Neural progenitor cell (in vitro differentiated cells): Measurements from ENCODE around the gene KATNIP. TPM values are rescaled to one million over a fixed set of nuclear protein-coding genes. Genes with fewer than 3 reads are reported as not detected.

Experiments used
- DNase-seq: peaks from one replicate; pipeline ENCODE4 v3.0.0-alpha.2; 2016; ENCODE audit warnings: low spot score
- H2AFZ ChIP-seq: fragments of 200-600 bp; sonication (generic); replicated peaks from 2 replicates; pipeline ENCODE4 v1.6.1; 2016; ENCODE audit warnings: antibody characterized with exemption
- H3F3A ChIP-seq: fragments of 200-600 bp; sonication (generic); 2 replicates; pipeline ENCODE4 v1.6.1; 2016; ENCODE audit warnings: antibody characterized with exemption, low read depth
- H3K27ac ChIP-seq: fragments of 200-600 bp; sonication (generic); 2 replicates; pipeline ENCODE4 v1.5.1; 2016; ENCODE audit warnings: mild to moderate bottlenecking
- H3K27me3 ChIP-seq: fragments of 200-600 bp; sonication (generic); 2 replicates; pipeline ENCODE4 v1.6.1; 2016; ENCODE audit warnings: mild to moderate bottlenecking, moderate library complexity
- H3K36me3 ChIP-seq: fragments of 200-600 bp; sonication (generic); 2 replicates; pipeline ENCODE4 v1.5.1; 2016
- H3K4me1 ChIP-seq: fragments of 200-600 bp; sonication (generic); 2 replicates; pipeline ENCODE4 v1.6.1; 2016; ENCODE audit warnings: mixed run types
- H3K4me2 ChIP-seq: fragments of 200-600 bp; sonication (generic); 2 replicates; pipeline ENCODE4 v1.6.1; 2016
- H3K4me3 ChIP-seq: fragments of 200-600 bp; sonication (generic); 2 replicates; pipeline ENCODE4 v1.5.1; 2016
- H3K79me2 ChIP-seq: fragments of 200-600 bp; sonication (generic); 2 replicates; pipeline ENCODE4 v1.6.1; 2016; ENCODE audit warnings: low read depth
- H3K9ac ChIP-seq: fragments of 200-600 bp; sonication (generic); 2 replicates; pipeline ENCODE4 v1.6.1; 2016
- H3K9me3 ChIP-seq: fragments of 200-600 bp; sonication (generic); 2 replicates; pipeline ENCODE4 v1.5.1; 2016; ENCODE audit warnings: low read depth
- H4K20me1 ChIP-seq: fragments of 200-600 bp; sonication (generic); 2 replicates; pipeline ENCODE4 v1.6.1; 2016; ENCODE audit warnings: low read depth
- H3K27ac Mint-ChIP-seq: 3 replicates; pipeline ENCODE4 v1.8.0; 2021; ENCODE audit warnings: mixed read lengths
- H3K27me3 Mint-ChIP-seq: 2 replicates; pipeline ENCODE4 v1.8.0; 2022; ENCODE audit warnings: low read depth, mild to moderate bottlenecking, inconsistent platforms, moderate library complexity, mixed read lengths; ENCODE audit not compliant: insufficient read depth
- H3K36me3 Mint-ChIP-seq: 3 replicates; pipeline ENCODE4 v1.8.0; 2021; ENCODE audit warnings: mixed read lengths
- H3K4me1 Mint-ChIP-seq: 3 replicates; pipeline ENCODE4 v1.8.0; 2021; ENCODE audit warnings: mixed read lengths
- H3K4me3 Mint-ChIP-seq: 3 replicates; pipeline ENCODE4 v1.8.0; 2021; ENCODE audit warnings: mild to moderate bottlenecking, moderate library complexity, mixed read lengths
- H3K9me3 Mint-ChIP-seq: 3 replicates; pipeline ENCODE4 v1.8.0; 2020; ENCODE audit warnings: mixed read lengths
- EZH2 ChIP-seq: fragments of 200-600 bp; sonication (generic); IDR thresholded peaks from 2 replicates; pipeline ENCODE4 v1.6.1; 2017; ENCODE audit warnings: antibody characterized with exemption, mild to moderate bottlenecking, moderate library complexity
- EZH2phosphoT487 ChIP-seq: fragments of 200-600 bp; sonication (generic); IDR thresholded peaks from 2 replicates; pipeline ENCODE4 v1.6.1; 2017; ENCODE audit warnings: antibody characterized with exemption
- total RNA-seq: library from RNA; depleted of rRNA; stranded (reverse); fragments of >200 nt; gene quantifications from 2 replicates; pipeline ENCODE4 v1.2.3, GENCODE V29; 2015; ENCODE audit warnings: low replicate concordance
- TF ChIP-seq, protein P1 (sequence below): fragments of 200-600 bp; sonication (generic); IDR thresholded peaks from 2 replicates; pipeline ENCODE4 v1.5.1; 2017; ENCODE audit warnings: antibody characterized with exemption, mild to moderate bottlenecking

The KATNIP gene
- total RNA-seq, 1 donor from 2014 or later, result 10.0 TPM

DNA sequence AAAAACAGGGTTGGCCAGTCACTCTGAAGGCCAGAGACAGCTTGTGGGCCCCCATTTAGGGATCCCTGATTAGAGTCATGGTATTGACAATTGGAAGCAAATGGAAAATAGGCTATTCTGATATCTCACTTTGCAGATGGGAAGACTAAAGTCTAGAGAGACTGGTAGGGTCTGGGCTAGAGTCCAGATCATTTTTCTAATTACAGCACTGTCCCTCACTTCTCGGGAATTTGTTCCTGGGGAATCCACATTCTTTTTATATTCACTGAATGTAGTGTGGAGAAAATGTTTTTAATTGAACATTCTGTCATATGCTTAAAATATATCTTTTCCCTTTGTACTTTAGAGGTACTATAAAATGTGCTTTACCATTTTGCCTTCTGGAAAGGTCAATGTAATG is 1.1 kb downstream of the KATNIP start:
- no peak overlapping the region for H3K27ac ChIP-seq
- DNase-seq, result no peak
- H2AFZ ChIP-seq, result no peak overlapping the region
- H3K79me2 ChIP-seq, result peaks cover 73% of the 10 kb centered on the region
- Mint-ChIP-seq H3K4me1 (peaks cover 31% of the 10 kb centered on the region), H3K4me3 (peak overlapping the region; percentile 98), H3K27ac (no peak overlapping the region), H3K27me3 (no peaks in the 10 kb centered on the region), H3K9me3 (no peaks in the 10 kb centered on the region), H3K36me3 (peaks cover 9% of the 10 kb centered on the region)
- H3K4me3 ChIP-seq, result peak overlapping the region; percentile 84
- H3K9me3 ChIP-seq, result no peaks in the 10 kb centered on the region
- H3K36me3 ChIP-seq, result no peaks in the 10 kb centered on the region
- no peaks in the 10 kb centered on the region for H3K27me3 ChIP-seq
- peak overlapping the region; percentile 79 for H3K4me2 ChIP-seq
- peaks cover 10% of the 10 kb centered on the region for H3K4me1 ChIP-seq
- no peaks in the 10 kb centered on the region for H3F3A ChIP-seq
- TF ChIP-seq, protein P1, sequence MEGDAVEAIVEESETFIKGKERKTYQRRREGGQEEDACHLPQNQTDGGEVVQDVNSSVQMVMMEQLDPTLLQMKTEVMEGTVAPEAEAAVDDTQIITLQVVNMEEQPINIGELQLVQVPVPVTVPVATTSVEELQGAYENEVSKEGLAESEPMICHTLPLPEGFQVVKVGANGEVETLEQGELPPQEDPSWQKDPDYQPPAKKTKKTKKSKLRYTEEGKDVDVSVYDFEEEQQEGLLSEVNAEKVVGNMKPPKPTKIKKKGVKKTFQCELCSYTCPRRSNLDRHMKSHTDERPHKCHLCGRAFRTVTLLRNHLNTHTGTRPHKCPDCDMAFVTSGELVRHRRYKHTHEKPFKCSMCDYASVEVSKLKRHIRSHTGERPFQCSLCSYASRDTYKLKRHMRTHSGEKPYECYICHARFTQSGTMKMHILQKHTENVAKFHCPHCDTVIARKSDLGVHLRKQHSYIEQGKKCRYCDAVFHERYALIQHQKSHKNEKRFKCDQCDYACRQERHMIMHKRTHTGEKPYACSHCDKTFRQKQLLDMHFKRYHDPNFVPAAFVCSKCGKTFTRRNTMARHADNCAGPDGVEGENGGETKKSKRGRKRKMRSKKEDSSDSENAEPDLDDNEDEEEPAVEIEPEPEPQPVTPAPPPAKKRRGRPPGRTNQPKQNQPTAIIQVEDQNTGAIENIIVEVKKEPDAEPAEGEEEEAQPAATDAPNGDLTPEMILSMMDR, result no peak
- TF ChIP-seq EZH2 (no peak), EZH2phosphoT487 (no peak)
- peak overlapping the region; percentile 67 for H3K9ac ChIP-seq
- H4K20me1 ChIP-seq, result peaks cover 28% of the 10 kb centered on the region

- TF ChIP-seq, protein P1, result no peak
- TF ChIP-seq EZH2 (no peak), EZH2phosphoT487 (no peak)
- Histone ChIP-seq H3K4me2 (no peak overlapping the region), H3K36me3 (no peaks in the 10 kb centered on the region), H3K27ac (no peak overlapping the region), H3K27me3 (no peaks in the 10 kb centered on the region), H3K9ac (no peak overlapping the region), H3K4me1 (no peaks in the 10 kb centered on the region), H4K20me1 (no peaks in the 10 kb centered on the region), H3K79me2 (peaks cover 34% of the 10 kb centered on the region), H3K4me3 (no peak overlapping the region), H3K9me3 (no peaks in the 10 kb centered on the region), H2AFZ (no peak overlapping the region), H3F3A (no peaks in the 10 kb centered on the region)
- no peak overlapping the region for H3K4me3 Mint-ChIP-seq
- H3K4me1 Mint-ChIP-seq, result no peaks in the 10 kb centered on the region
- H3K36me3 Mint-ChIP-seq, result no peaks in the 10 kb centered on the region
- no peak overlapping the region for H3K27ac Mint-ChIP-seq
- peaks cover 4% of the 10 kb centered on the region for H3K27me3 Mint-ChIP-seq
- no peak for DNase-seq
- no peaks in the 10 kb centered on the region for H3K9me3 Mint-ChIP-seq
Observed at GRCh38 chr16:27556471-27556870, 6.5 kb downstream of the KATNIP start.

DNA sequence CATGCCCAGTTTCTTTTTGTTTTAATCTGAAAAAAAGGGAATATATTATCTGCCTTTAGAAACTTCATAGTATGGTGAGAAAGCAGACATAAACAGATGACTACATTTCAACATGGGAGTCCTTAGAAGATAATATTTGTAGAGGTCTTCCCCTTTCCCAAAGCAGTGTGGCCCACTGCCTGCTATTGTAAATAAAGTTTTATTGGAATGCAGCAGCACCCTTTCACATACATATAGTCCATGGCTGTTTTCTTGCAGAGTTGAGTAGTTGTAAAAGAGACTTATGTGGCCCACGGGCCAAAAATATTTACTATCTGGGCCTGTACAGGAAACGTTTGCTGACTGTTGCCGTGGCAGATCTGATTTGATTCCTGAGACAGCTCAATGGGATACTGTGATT is 8.5 kb downstream of the KATNIP start:
- no peaks in the 10 kb centered on the region for H3K4me1 Mint-ChIP-seq
- peaks cover 19% of the 10 kb centered on the region for H3K79me2 ChIP-seq
- no peaks in the 10 kb centered on the region for H3F3A ChIP-seq
- H3K27me3 ChIP-seq, result no peaks in the 10 kb centered on the region
- no peak overlapping the region for H3K27ac Mint-ChIP-seq
- no peaks in the 10 kb centered on the region for H3K36me3 Mint-ChIP-seq
- no peak overlapping the region for H3K4me3 Mint-ChIP-seq
- no peak for TF ChIP-seq EZH2phosphoT487
- TF ChIP-seq, protein P1, result no peak
- TF ChIP-seq EZH2, result no peak
- no peak overlapping the region for H3K4me3 ChIP-seq
- H4K20me1 ChIP-seq, result no peaks in the 10 kb centered on the region
- H3K9ac ChIP-seq, result no peak overlapping the region
- no peak overlapping the region for H2AFZ ChIP-seq
- H3K4me2 ChIP-seq, result no peak overlapping the region
- no peaks in the 10 kb centered on the region for H3K4me1 ChIP-seq
- no peak overlapping the region for H3K27ac ChIP-seq
- H3K27me3 Mint-ChIP-seq, result peaks cover 4% of the 10 kb centered on the region
- no peaks in the 10 kb centered on the region for H3K9me3 ChIP-seq
- no peak for DNase-seq
- H3K36me3 ChIP-seq, result no peaks in the 10 kb centered on the region
- H3K9me3 Mint-ChIP-seq, result no peaks in the 10 kb centered on the region
